K562 (cell line): ENCODE results near the gene NEDD9. TPM values are rescaled to one million over a fixed set of nuclear protein-coding genes. Genes with fewer than 3 reads are reported as not detected.

Experiments used
- ATAC-seq: fragments of 200-7000 bp; cut with Tn5 transposase; 3 replicates; pipeline ENCODE4 v1.9.1; 2020; ENCODE audit warnings: moderate library complexity
- BruUV-seq: library from RNA; stranded (reverse); fragments of 400-500 nt; replicated peaks from 2 replicates; lab custom pipeline; 2021; lab: Mats Ljungman, UMichigan
- CTCF ChIA-PET: fragments of 300-600 bp; formaldehyde crosslinking; extraction: SDS; loops from one replicate; lab custom pipeline; 2021; ENCODE audit warnings: low intra/inter-chr PET ratio; lab: Yijun Ruan, JAX
- POLR2A ChIA-PET: fragments of 300-600, 350-650 bp; sonication (Branson Sonifier 250); formaldehyde crosslinking; extraction: SDS; loops from one replicate; lab custom pipeline; 2021; ENCODE audit warnings: antibody characterized with exemption, inconsistent platforms; lab: Yijun Ruan, JAX
- DNase-seq, 4 experiments: peaks; one replicate each; pipeline versions ENCODE4 v3.0.0 to v3.0.0-alpha.2; 2011 to 2018; ENCODE audit warnings: low spot score in 3 of 4, mixed read lengths in 3 of 4; ENCODE audit errors: extremely low read depth in 1 of 4
- FAIRE-seq: peaks from 2 replicates; lab custom pipeline; 2011; peaks lifted over from hg19 to GRCh38; lab: Jason Lieb, UNC
- H2AFZ ChIP-seq: 2 replicates; pipeline ENCODE4 v1.6.0; 2011; ENCODE audit warnings: low read depth, low read length, control low read depth, inconsistent platforms
- H3K27ac ChIP-seq: fragments of 200-600 bp; 3 replicates; pipeline ENCODE4 v1.8.0; 2011; ENCODE audit warnings: low read depth, mild to moderate bottlenecking, control low read depth, inconsistent platforms, low read length, moderate library complexity, mixed read lengths; ENCODE audit errors: extremely low read depth
- H3K27me3 ChIP-seq, 2 experiments: fragments of 300-600 bp in 1 of 2; 2 replicates in 1 of 2; 3 replicates in 1 of 2; pipeline versions ENCODE4 v1.6.0 to v1.8.0; 2011; ENCODE audit warnings: inconsistent platforms in 2 of 2, low read length in 2 of 2, mild to moderate bottlenecking in 1 of 2, mixed read lengths in 1 of 2, moderate library complexity in 1 of 2; ENCODE audit not compliant: control insufficient read depth in 2 of 2, insufficient read depth in 2 of 2
- H3K36me3 ChIP-seq: fragments of 300-600 bp; 3 replicates; pipeline ENCODE4 v1.8.0; 2011; ENCODE audit warnings: mild to moderate bottlenecking, low read length, inconsistent platforms; ENCODE audit not compliant: control insufficient read depth, insufficient read depth
- H3K4me1 ChIP-seq, 2 experiments: fragments of 200-600 bp in 1 of 2; replicated peaks in 1 of 2; 2 replicates in 1 of 2; 3 replicates in 1 of 2; pipeline versions ENCODE4 v1.5.1 to v1.8.0; 2011; ENCODE audit warnings: inconsistent platforms in 2 of 2, low read length in 2 of 2, mild to moderate bottlenecking in 1 of 2, mixed read lengths in 1 of 2, moderate library complexity in 1 of 2; ENCODE audit not compliant: control insufficient read depth in 2 of 2, insufficient read depth in 2 of 2
- H3K4me2 ChIP-seq: 2 replicates; pipeline ENCODE4 v1.6.1; 2011; ENCODE audit warnings: low read length, control low read depth, inconsistent platforms, mixed read lengths; ENCODE audit not compliant: insufficient read depth
- H3K4me3 ChIP-seq: fragments of 200-600 bp; sonication (generic), shearing (Covaris generic); 2 replicates; pipeline ENCODE4 v1.5.1; 2016; ENCODE audit warnings: control low read depth, inconsistent platforms
- H3K79me2 ChIP-seq: fragments of 200-600 bp; 3 replicates; pipeline ENCODE4 v1.8.0; 2011; ENCODE audit warnings: low read length, inconsistent platforms; ENCODE audit not compliant: control insufficient read depth, insufficient read depth
- H3K9ac ChIP-seq, 2 experiments: 2 replicates each; pipeline versions ENCODE4 v1.6.0 to v1.6.1; 2011; ENCODE audit warnings: low read depth in 2 of 2, low read length in 2 of 2, control low read depth in 1 of 2, inconsistent platforms in 1 of 2, mild to moderate bottlenecking in 1 of 2, mixed read lengths in 1 of 2; ENCODE audit not compliant: insufficient read depth in 1 of 2
- H3K9me1 ChIP-seq: one replicate; pipeline ENCODE4 v1.6.0; 2011; ENCODE audit warnings: inconsistent platforms, mild to moderate bottlenecking, low read length, moderate library complexity; ENCODE audit not compliant: control insufficient read depth, insufficient read depth
- H3K9me3 ChIP-seq: replicated peaks from 2 replicates; pipeline ENCODE4 v1.5.1; 2011; ENCODE audit warnings: low read depth, low read length, inconsistent platforms; ENCODE audit not compliant: control insufficient read depth, insufficient read depth
- H4K20me1 ChIP-seq: replicated peaks from 2 replicates; pipeline ENCODE4 v1.6.1; 2011; ENCODE audit warnings: low read length, inconsistent platforms, mixed read lengths; ENCODE audit not compliant: control insufficient read depth, insufficient read depth
- ARID2 ChIP-seq: fragments of 450-650 bp; IDR thresholded peaks from 2 replicates; pipeline ENCODE4 v1.6.1; 2017; ENCODE audit warnings: antibody characterized with exemption, mild to moderate bottlenecking
- COPS2 ChIP-seq: fragments of 450-650 bp; conservative IDR thresholded peaks from 2 replicates; pipeline ENCODE4 v1.6.1; 2016; ENCODE audit warnings: mild to moderate bottlenecking, moderate library complexity
- E2F3 ChIP-seq: fragments of 250-450 bp; sonication (Bioruptor Pico); IDR thresholded peaks from 2 replicates; pipeline ENCODE4 v1.4.0; 2020; ENCODE audit warnings: mild to moderate bottlenecking
- FOXK2 ChIP-seq, 2 experiments: fragments of 450-650 bp; IDR thresholded peaks in 1 of 2; conservative IDR thresholded peaks in 1 of 2; 2 replicates each; pipeline ENCODE4 v1.6.1; 2016; ENCODE audit warnings: low read depth in 2 of 2, mild to moderate bottlenecking in 1 of 2
- MXD1 ChIP-seq: fragments of 250-450 bp; sonication (Bioruptor Pico); IDR thresholded peaks from 2 replicates; pipeline ENCODE4 v1.8.0; 2021; ENCODE audit warnings: borderline replicate concordance, mild to moderate bottlenecking, moderate library complexity; ENCODE audit not compliant: poor library complexity, severe bottlenecking
- PTTG1 ChIP-seq: fragments of 450-650 bp; IDR thresholded peaks from 2 replicates; pipeline ENCODE4 v1.6.1; 2016; ENCODE audit warnings: low read depth, mild to moderate bottlenecking, missing genetic modification characterization, missing compliant biosample characterization
- SMARCE1 ChIP-seq: fragments of 450-650 bp; IDR thresholded peaks from 2 replicates; pipeline ENCODE4 v1.7.1; 2016; ENCODE audit warnings: mild to moderate bottlenecking
- ZNF239 ChIP-seq: fragments of 250-450 bp; sonication (Bioruptor Pico); IDR thresholded peaks from 2 replicates; pipeline ENCODE4 v1.4.0; 2020; ENCODE audit warnings: mild to moderate bottlenecking
- ZNF280A ChIP-seq: fragments of 450-650 bp; IDR thresholded peaks from 2 replicates; pipeline ENCODE4 v1.6.1; 2018; ENCODE audit warnings: mild to moderate bottlenecking, low read depth; ENCODE audit not compliant: partially characterized antibody
- ZNF830 ChIP-seq: fragments of 250-450 bp; sonication (Bioruptor Pico); IDR thresholded peaks from 2 replicates; pipeline ENCODE4 v1.5.0; 2021; ENCODE audit warnings: mild to moderate bottlenecking
- WGBS: fragments of 100-300 bp; shearing (Covaris generic); methylation state at CpG from one replicate; pipeline ENCODE4 v1.1.6; 2016; ENCODE audit warnings: low coverage, mixed read lengths; ENCODE audit not compliant: insufficient coverage; ENCODE audit errors: missing lambda C conversion rate; 5-methylcytosine and 5-hydroxymethylcytosine counted together
- in situ Hi-C: fragments of 300-500 bp; cut with MboI; formaldehyde crosslinking; loops from 4 replicates; pipeline ENCODE4 v1.15.0; 2018; ENCODE audit warnings: inconsistent platforms, mixed read lengths
- intact Hi-C: fragments of 100-400 bp; cut with micrococcal nuclease; formaldehyde crosslinking; loops from 2 replicates; pipeline ENCODE4 v1.14.2; 2022
- polyA plus RNA-seq, 8 experiments: library from polyadenylated mRNA; depleted of rRNA in 4 of 8; stranded (reverse) in 5 of 8; unstranded in 3 of 8; fragments of >200 nt; fragmentation: Nextera tagmentation in 2 of 8; fragmentation: Illumina TruSeq in 1 of 8; extraction: Ambion mirVana in 2 of 8; extraction: Trizol in 1 of 8; gene quantifications; 2 replicates each; pipeline versions ENCODE4 v1.2.1 to v1.2.3, GENCODE V29; 2011 to 2014; ENCODE audit warnings: inconsistent platforms in 1 of 8, missing spikeins in 1 of 8
- total RNA-seq, 7 experiments: library from RNA; depleted of rRNA in 6 of 7; stranded (reverse); fragments of >200 nt in 6 of 7; fragmentation: Illumina TruSeq in 2 of 7; extraction: Trizol in 2 of 7; gene quantifications; 2 replicates each; pipeline versions ENCODE4 v1.2.1 to v1.2.3, GENCODE V29; 2011 to 2021; ENCODE audit warnings: low replicate concordance in 1 of 7

Gene NEDD9
- total and polyA plus RNA-seq, 9 of the 15 experiments (the other 6 are each of a cell fraction or from before 2014, with no cell fraction given): 0.04 to 0.18 (median 0.15) TPM; not detected in 6

GRCh38 chr6:11203306-11204004 is 29.0 kb downstream of the NEDD9 start (continued):
- TF ChIP-seq PTTG1 (tag) (no peak), ZNF239 (CRISPR knock-in tag) (no peak)
- TF ChIP-seq, all 486 proteins: peak for 0

GRCh38 chr6:11202513-11203305 is 29.8 kb downstream of the NEDD9 start:
- Histone ChIP-seq H3K9me3 (no peaks in the 10 kb centered on the region), H3K4me1 (no peaks in the 10 kb centered on the region), H2AFZ (no peak overlapping the region), H3K27me3 (peaks cover 23 to 55% of the 10 kb centered on the region in 2 experiments), H3K9me1 (no peaks in the 10 kb centered on the region), H3K79me2 (no peaks in the 10 kb centered on the region), H3K27ac (no peak overlapping the region), H3K36me3 (no peaks in the 10 kb centered on the region), H3K4me2 (no peak overlapping the region), H3K4me3 (no peak overlapping the region)
- FAIRE-seq (no peak), ATAC-seq (no peak), DNase-seq (no peak)
- CTCF ChIA-PET: no interaction called here
- POLR2A ChIA-PET: interaction anchor here (0.6 kb wide), 2 partner anchors 87 to 200 kb away, joined by 3 to 4 read pairs; no protein-coding TSS in a partner anchor
- BruUV-seq: no TSS peak
- intact Hi-C loops: no loop called here
- in situ Hi-C loops: no loop called here
- TF ChIP-seq ZNF280A: no peak
- no peak for TF ChIP-seq COPS2
- no peak for TF ChIP-seq E2F3 (CRISPR knock-in tag)
- TF ChIP-seq SMARCE1: no peak
- TF ChIP-seq FOXK2 (conservative IDR thresholded peaks at IDR 0.05 in 1 of 2, IDR thresholded peaks at IDR 0.05 in 1 of 2; ENCODE audit: low read depth in 2 of 2): no peak
- no peak for TF ChIP-seq MXD1 (CRISPR knock-in tag)
- TF ChIP-seq ARID2: no peak
- TF ChIP-seq ZNF830 (CRISPR knock-in tag): no peak
- TF ChIP-seq, all 486 proteins: peak for 0
- H3K9ac ChIP-seq: no peak overlapping the region
- under 1% methylated on average over 9 of the region's 9 CpGs for WGBS
- H4K20me1 ChIP-seq: no peaks in the 10 kb centered on the region
